HCT116 (cell line): ENCODE measurements around the gene ADGRF5. TPM values are rescaled to one million over a fixed set of nuclear protein-coding genes. Genes with fewer than 3 reads are reported as not detected.

Experiments used
- ATAC-seq: fragments of 200-7000 bp; cut with Tn5 transposase; 2 replicates; pipeline ENCODE4 v1.9.1; 2020; ENCODE audit warnings: mild to moderate bottlenecking, moderate library complexity
- BruUV-seq: library from RNA; stranded (reverse); fragments of 400-500 nt; replicated peaks from 2 replicates; lab custom pipeline; 2021; lab: Mats Ljungman, UMichigan
- CTCF ChIA-PET: fragments of 300-600 bp; sonication (Branson Sonifier 250); formaldehyde crosslinking; loops from one replicate; lab custom pipeline; 2021; ENCODE audit warnings: antibody characterized with exemption; lab: Charles Lee
- POLR2A ChIA-PET: fragments of 300-600, 350-600 bp; sonication (Branson Sonifier 250); formaldehyde crosslinking; loops from one replicate; lab custom pipeline; 2021; ENCODE audit warnings: antibody characterized with exemption; lab: Charles Lee
- RAD21 ChIA-PET, 2 experiments: fragments of 300-600 bp; sonication (Branson Sonifier 250); formaldehyde crosslinking; loops; one replicate each; lab custom pipeline; 2023; ENCODE audit warnings: low total read pairs in 2 of 2; ENCODE audit not compliant: uncharacterized antibody in 2 of 2, unreplicated experiment in 2 of 2, low non-redundant PET in 1 of 2; lab: Charles Lee
- DNase-seq: peaks from one replicate; pipeline ENCODE4 v3.0.0-alpha.2; 2010; ENCODE audit warnings: low read depth, low spot score
- H2AFZ ChIP-seq: fragments of 200-600 bp; shearing (Covaris generic), sonication (generic); 2 replicates; pipeline ENCODE4 v1.6.1; 2017; ENCODE audit warnings: low read depth, mixed run types, mixed read lengths, antibody characterized with exemption, low read length; ENCODE audit not compliant: poor library complexity, severe bottlenecking
- H3K27ac ChIP-seq: 2 replicates; pipeline ENCODE4 v1.5.1; 2012; ENCODE audit warnings: low read depth, low read length
- H3K27me3 ChIP-seq: fragments of 200-600 bp; sonication (generic); 2 replicates; pipeline ENCODE4 v1.6.1; 2016; ENCODE audit warnings: mixed run types, low read length, mixed read lengths; ENCODE audit not compliant: insufficient read depth
- H3K36me3 ChIP-seq, 2 experiments: fragments of 200-500 bp in 1 of 2; fragments of 200-600 bp in 1 of 2; sonication (Bioruptor generic) in 1 of 2; sonication (generic) in 1 of 2; 2 replicates each; pipeline versions ENCODE4 v1.5.1 to v1.6.1; 2014 to 2016; ENCODE audit warnings: low read length in 2 of 2, inconsistent platforms in 1 of 2, mixed read lengths in 1 of 2, mixed run types in 1 of 2; ENCODE audit not compliant: insufficient read depth in 2 of 2, control insufficient read depth in 1 of 2
- H3K4me1 ChIP-seq, 2 experiments: fragments of 200-600 bp in 1 of 2; sonication (generic) in 1 of 2; 2 replicates each; pipeline versions ENCODE4 v1.5.1 to v1.6.1; 2012 to 2017; ENCODE audit warnings: low read length in 2 of 2, inconsistent platforms in 1 of 2, mild to moderate bottlenecking in 1 of 2, mixed read lengths in 1 of 2, mixed run types in 1 of 2, moderate library complexity in 1 of 2; ENCODE audit not compliant: insufficient read depth in 2 of 2, control insufficient read depth in 1 of 2
- H3K4me2 ChIP-seq: fragments of 200-600 bp; sonication (generic); 2 replicates; pipeline ENCODE4 v1.6.1; 2017; ENCODE audit warnings: mixed run types, low read length, mixed read lengths
- H3K4me3 ChIP-seq, 2 experiments: fragments of 200-600 bp in 1 of 2; sonication (generic) in 1 of 2; replicated peaks in 1 of 2; 2 replicates each; pipeline ENCODE4 v1.5.1; 2011 to 2016; ENCODE audit warnings: low read length in 2 of 2, control low read depth in 1 of 2, low read depth in 1 of 2, mild to moderate bottlenecking in 1 of 2, mixed read lengths in 1 of 2, mixed run types in 1 of 2
- H3K79me2 ChIP-seq: fragments of 200-600 bp; sonication (generic); 2 replicates; pipeline ENCODE4 v1.6.1; 2017; ENCODE audit warnings: mild to moderate bottlenecking, mixed run types, low read length, moderate library complexity, mixed read lengths; ENCODE audit not compliant: insufficient read depth
- H3K9ac ChIP-seq: fragments of 200-600 bp; sonication (generic); 2 replicates; pipeline ENCODE4 v1.6.1; 2016; ENCODE audit warnings: low read length, mixed read lengths
- H3K9me2 ChIP-seq: fragments of 200-600 bp; sonication (generic), shearing (Covaris generic); 2 replicates; pipeline ENCODE4 v1.6.1; 2017; ENCODE audit warnings: mixed run types, mild to moderate bottlenecking, moderate library complexity; ENCODE audit not compliant: insufficient read depth
- H3K9me3 ChIP-seq, 2 experiments: fragments of 200-500 bp in 1 of 2; fragments of 200-600 bp in 1 of 2; sonication (Bioruptor generic) in 1 of 2; sonication (generic) in 1 of 2; 2 replicates each; pipeline ENCODE4 v1.6.1; 2014 to 2017; ENCODE audit warnings: low read length in 2 of 2, mixed read lengths in 2 of 2, inconsistent platforms in 1 of 2, low read depth in 1 of 2, mild to moderate bottlenecking in 1 of 2, mixed run types in 1 of 2, moderate library complexity in 1 of 2; ENCODE audit not compliant: control insufficient read depth in 1 of 2, insufficient read depth in 1 of 2
- H4K20me1 ChIP-seq: fragments of 200-600 bp; sonication (generic), shearing (Covaris generic); 2 replicates; pipeline ENCODE4 v1.6.1; 2017; ENCODE audit warnings: mixed run types, mild to moderate bottlenecking, moderate library complexity; ENCODE audit not compliant: insufficient read depth
- CBX3 ChIP-seq: IDR thresholded peaks from 2 replicates; pipeline ENCODE4 v1.6.1; 2012; ENCODE audit warnings: low read depth
- CEBPB ChIP-seq: IDR thresholded peaks from 2 replicates; pipeline ENCODE4 v1.6.1; 2012; ENCODE audit warnings: low read depth
- EGR1 ChIP-seq: IDR thresholded peaks from 2 replicates; pipeline ENCODE4 v1.6.1; 2012; ENCODE audit warnings: low read depth
- ELF1 ChIP-seq: IDR thresholded peaks from 2 replicates; pipeline ENCODE4 v1.6.1; 2012; ENCODE audit warnings: low read depth, borderline replicate concordance
- EZH2 ChIP-seq: fragments of 200-600 bp; sonication (generic); IDR thresholded peaks from 2 replicates; pipeline ENCODE4 v1.6.1; 2017; ENCODE audit warnings: antibody characterized with exemption, mixed run types
- EZH2phosphoT487 ChIP-seq: fragments of 200-600 bp; IDR thresholded peaks from 2 replicates; pipeline ENCODE4 v1.6.1; 2018; ENCODE audit warnings: antibody characterized with exemption, borderline replicate concordance
- FOSL1 ChIP-seq: IDR thresholded peaks from 2 replicates; pipeline ENCODE4 v1.6.1; 2012; ENCODE audit warnings: low read depth
- JUND ChIP-seq: IDR thresholded peaks from 2 replicates; pipeline ENCODE4 v1.6.1; 2012
- POLR2A ChIP-seq: IDR thresholded peaks from 2 replicates; pipeline ENCODE4 v1.7.0; 2011; ENCODE audit warnings: borderline replicate concordance; ENCODE audit not compliant: insufficient read depth, insufficient read length; ENCODE audit errors: extremely low read depth
- POLR2AphosphoS5 ChIP-seq: IDR thresholded peaks from 2 replicates; pipeline ENCODE4 v1.6.1; 2011; ENCODE audit warnings: mild to moderate bottlenecking, low read depth, low read length, moderate library complexity
- RAD21 ChIP-seq: IDR thresholded peaks from 2 replicates; pipeline ENCODE4 v1.6.1; 2012; ENCODE audit warnings: low read depth, mild to moderate bottlenecking
- SP1 ChIP-seq: IDR thresholded peaks from 2 replicates; pipeline ENCODE4 v1.6.1; 2012; ENCODE audit warnings: low read depth
- TCF7L2 ChIP-seq: IDR thresholded peaks from 2 replicates; pipeline ENCODE4 v1.7.0; 2011; ENCODE audit warnings: borderline replicate concordance, inconsistent platforms; ENCODE audit not compliant: insufficient read depth, insufficient read length; ENCODE audit errors: extremely low read depth
- ZFX ChIP-seq: fragments of 450-650 bp; IDR thresholded peaks from 2 replicates; pipeline ENCODE4 v1.6.1; 2017
- intact Hi-C: fragments of 100-400 bp; cut with micrococcal nuclease; formaldehyde crosslinking; loops from 2 replicates; pipeline ENCODE4 v1.10.0; 2022
- total RNA-seq: library from RNA; stranded (reverse); gene quantifications from one replicate; pipeline ENCODE4 v1.2.1, GENCODE V29; 2021; ENCODE audit not compliant: unreplicated experiment
- TF ChIP-seq, protein P1 (sequence below): IDR thresholded peaks from 2 replicates; pipeline ENCODE4 v1.6.1; 2012
- TF ChIP-seq, protein P2 (sequence below): IDR thresholded peaks from 2 replicates; pipeline ENCODE4 v1.6.1; 2011; ENCODE audit warnings: mild to moderate bottlenecking, low read length, moderate library complexity; ENCODE audit not compliant: insufficient replicate concordance; ENCODE audit errors: extremely low read depth
- TF ChIP-seq, protein P3 (sequence below), 3 experiments: fragments of 200-600 bp in 1 of 3; sonication (generic) in 1 of 3; IDR thresholded peaks in 2 of 3; conservative IDR thresholded peaks in 1 of 3; 2 replicates each; pipeline ENCODE4 v1.5.1; 2012 to 2017; ENCODE audit warnings: low read depth in 2 of 3, low read length in 2 of 3, antibody characterized with exemption in 1 of 3, borderline replicate concordance in 1 of 3, control low read depth in 1 of 3, mild to moderate bottlenecking in 1 of 3, mixed read lengths in 1 of 3, mixed run types in 1 of 3, moderate library complexity in 1 of 3; ENCODE audit not compliant: insufficient read depth in 1 of 3
- TF ChIP-seq, protein P4 (sequence below): IDR thresholded peaks from 2 replicates; pipeline ENCODE4 v1.6.1; 2012; ENCODE audit warnings: low read depth
- TF ChIP-seq, protein P5 (sequence below): IDR thresholded peaks from 2 replicates; pipeline ENCODE4 v1.6.1; 2012

ADGRF5 gene
- total RNA-seq, 1 experiment from 2014 or later, result 0.17 TPM

DNA sequence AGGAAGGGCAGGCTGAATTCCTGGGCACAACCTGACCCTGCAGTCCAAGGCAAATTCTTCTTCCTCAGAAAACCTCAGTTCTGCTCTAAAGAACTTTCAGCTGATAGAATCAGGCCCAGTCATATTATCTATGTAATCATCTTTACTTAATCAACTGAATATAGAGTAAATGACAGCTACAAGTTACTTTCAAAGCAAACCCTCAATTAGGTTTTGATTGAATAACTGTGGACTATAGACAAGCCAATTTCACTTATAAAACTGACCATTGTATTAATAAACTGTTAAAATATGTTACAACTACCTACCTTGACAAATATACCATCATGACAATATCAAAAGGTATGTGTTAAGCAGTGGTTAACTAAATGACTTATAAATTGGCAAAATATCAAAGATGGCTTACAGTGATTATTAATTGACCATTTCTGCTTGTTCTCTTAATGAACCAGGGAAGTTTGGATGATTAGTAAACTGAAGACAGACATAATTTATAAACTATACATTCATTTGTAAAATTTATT, 46.1 kb upstream of the ADGRF5 start:
- ChIA-PET CTCF (no interaction called here), RAD21 (no interaction called here)
- Histone ChIP-seq H3K4me3 (no peak overlapping the region), H4K20me1 (no peaks in the 10 kb centered on the region), H3K4me2 (no peak overlapping the region), H3K4me1 (no peaks in the 10 kb centered on the region), H3K27ac (no peak overlapping the region)
- intact Hi-C loops, result no loop called here
- no peak for DNase-seq
- TF ChIP-seq, protein P1, sequence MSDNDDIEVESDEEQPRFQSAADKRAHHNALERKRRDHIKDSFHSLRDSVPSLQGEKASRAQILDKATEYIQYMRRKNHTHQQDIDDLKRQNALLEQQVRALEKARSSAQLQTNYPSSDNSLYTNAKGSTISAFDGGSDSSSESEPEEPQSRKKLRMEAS, result no peak
- no peak for TF ChIP-seq TCF7L2
- TF ChIP-seq JUND, result no peak
- no peak for TF ChIP-seq POLR2A
- TF ChIP-seq FOSL1, result no peak
- TF ChIP-seq, protein P2, sequence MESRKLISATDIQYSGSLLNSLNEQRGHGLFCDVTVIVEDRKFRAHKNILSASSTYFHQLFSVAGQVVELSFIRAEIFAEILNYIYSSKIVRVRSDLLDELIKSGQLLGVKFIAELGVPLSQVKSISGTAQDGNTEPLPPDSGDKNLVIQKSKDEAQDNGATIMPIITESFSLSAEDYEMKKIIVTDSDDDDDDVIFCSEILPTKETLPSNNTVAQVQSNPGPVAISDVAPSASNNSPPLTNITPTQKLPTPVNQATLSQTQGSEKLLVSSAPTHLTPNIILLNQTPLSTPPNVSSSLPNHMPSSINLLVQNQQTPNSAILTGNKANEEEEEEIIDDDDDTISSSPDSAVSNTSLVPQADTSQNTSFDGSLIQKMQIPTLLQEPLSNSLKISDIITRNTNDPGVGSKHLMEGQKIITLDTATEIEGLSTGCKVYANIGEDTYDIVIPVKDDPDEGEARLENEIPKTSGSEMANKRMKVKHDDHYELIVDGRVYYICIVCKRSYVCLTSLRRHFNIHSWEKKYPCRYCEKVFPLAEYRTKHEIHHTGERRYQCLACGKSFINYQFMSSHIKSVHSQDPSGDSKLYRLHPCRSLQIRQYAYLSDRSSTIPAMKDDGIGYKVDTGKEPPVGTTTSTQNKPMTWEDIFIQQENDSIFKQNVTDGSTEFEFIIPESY, result no peak
- TF ChIP-seq EZH2phosphoT487, result no peak
- no peak for TF ChIP-seq CEBPB
- TF ChIP-seq SP1, result no peak
- no peak for TF ChIP-seq POLR2AphosphoS5
- TF ChIP-seq, protein P3, sequence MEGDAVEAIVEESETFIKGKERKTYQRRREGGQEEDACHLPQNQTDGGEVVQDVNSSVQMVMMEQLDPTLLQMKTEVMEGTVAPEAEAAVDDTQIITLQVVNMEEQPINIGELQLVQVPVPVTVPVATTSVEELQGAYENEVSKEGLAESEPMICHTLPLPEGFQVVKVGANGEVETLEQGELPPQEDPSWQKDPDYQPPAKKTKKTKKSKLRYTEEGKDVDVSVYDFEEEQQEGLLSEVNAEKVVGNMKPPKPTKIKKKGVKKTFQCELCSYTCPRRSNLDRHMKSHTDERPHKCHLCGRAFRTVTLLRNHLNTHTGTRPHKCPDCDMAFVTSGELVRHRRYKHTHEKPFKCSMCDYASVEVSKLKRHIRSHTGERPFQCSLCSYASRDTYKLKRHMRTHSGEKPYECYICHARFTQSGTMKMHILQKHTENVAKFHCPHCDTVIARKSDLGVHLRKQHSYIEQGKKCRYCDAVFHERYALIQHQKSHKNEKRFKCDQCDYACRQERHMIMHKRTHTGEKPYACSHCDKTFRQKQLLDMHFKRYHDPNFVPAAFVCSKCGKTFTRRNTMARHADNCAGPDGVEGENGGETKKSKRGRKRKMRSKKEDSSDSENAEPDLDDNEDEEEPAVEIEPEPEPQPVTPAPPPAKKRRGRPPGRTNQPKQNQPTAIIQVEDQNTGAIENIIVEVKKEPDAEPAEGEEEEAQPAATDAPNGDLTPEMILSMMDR (IDR thresholded peaks at IDR 0.05 in 2 of 3, conservative IDR thresholded peaks at IDR 0.05 in 1 of 3; ENCODE audit: borderline replicate concordance in 1 of 3, insufficient read depth in 1 of 3, low read depth in 2 of 3, low read length in 2 of 3), result no peak
- no peak for TF ChIP-seq RAD21
- TF ChIP-seq CBX3, result no peak
- TF ChIP-seq, protein P4, sequence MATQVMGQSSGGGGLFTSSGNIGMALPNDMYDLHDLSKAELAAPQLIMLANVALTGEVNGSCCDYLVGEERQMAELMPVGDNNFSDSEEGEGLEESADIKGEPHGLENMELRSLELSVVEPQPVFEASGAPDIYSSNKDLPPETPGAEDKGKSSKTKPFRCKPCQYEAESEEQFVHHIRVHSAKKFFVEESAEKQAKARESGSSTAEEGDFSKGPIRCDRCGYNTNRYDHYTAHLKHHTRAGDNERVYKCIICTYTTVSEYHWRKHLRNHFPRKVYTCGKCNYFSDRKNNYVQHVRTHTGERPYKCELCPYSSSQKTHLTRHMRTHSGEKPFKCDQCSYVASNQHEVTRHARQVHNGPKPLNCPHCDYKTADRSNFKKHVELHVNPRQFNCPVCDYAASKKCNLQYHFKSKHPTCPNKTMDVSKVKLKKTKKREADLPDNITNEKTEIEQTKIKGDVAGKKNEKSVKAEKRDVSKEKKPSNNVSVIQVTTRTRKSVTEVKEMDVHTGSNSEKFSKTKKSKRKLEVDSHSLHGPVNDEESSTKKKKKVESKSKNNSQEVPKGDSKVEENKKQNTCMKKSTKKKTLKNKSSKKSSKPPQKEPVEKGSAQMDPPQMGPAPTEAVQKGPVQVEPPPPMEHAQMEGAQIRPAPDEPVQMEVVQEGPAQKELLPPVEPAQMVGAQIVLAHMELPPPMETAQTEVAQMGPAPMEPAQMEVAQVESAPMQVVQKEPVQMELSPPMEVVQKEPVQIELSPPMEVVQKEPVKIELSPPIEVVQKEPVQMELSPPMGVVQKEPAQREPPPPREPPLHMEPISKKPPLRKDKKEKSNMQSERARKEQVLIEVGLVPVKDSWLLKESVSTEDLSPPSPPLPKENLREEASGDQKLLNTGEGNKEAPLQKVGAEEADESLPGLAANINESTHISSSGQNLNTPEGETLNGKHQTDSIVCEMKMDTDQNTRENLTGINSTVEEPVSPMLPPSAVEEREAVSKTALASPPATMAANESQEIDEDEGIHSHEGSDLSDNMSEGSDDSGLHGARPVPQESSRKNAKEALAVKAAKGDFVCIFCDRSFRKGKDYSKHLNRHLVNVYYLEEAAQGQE, result no peak
- no peak for TF ChIP-seq EZH2
- no peak for TF ChIP-seq EGR1
- no peak for TF ChIP-seq ELF1
- TF ChIP-seq, protein P5, sequence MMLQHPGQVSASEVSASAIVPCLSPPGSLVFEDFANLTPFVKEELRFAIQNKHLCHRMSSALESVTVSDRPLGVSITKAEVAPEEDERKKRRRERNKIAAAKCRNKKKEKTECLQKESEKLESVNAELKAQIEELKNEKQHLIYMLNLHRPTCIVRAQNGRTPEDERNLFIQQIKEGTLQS, result no peak
- no peak for TF ChIP-seq ZFX
- TF ChIP-seq, all 23 proteins: peak for 0
- Histone ChIP-seq H3K27me3 (no peaks in the 10 kb centered on the region), H2AFZ (no peak overlapping the region), H3K9me2 (no peaks in the 10 kb centered on the region), H3K9ac (no peak overlapping the region), H3K36me3 (no peaks in the 10 kb centered on the region), H3K9me3 (no peaks in the 10 kb centered on the region), H3K79me2 (no peaks in the 10 kb centered on the region)
- BruUV-seq, result no TSS peak
- no peak for ATAC-seq
- POLR2A ChIA-PET, result no interaction called here
